Hepatocyte (in vitro differentiated cells): ENCODE data around the gene TTBK1.

Experiments
- CTCF ChIP-seq: fragments of 200-600 bp; sonication (generic); IDR thresholded peaks from 2 replicates; pipeline ENCODE4 v1.5.1; 2016; ENCODE audit warnings: antibody characterized with exemption, mild to moderate bottlenecking; ENCODE audit not compliant: poor library complexity
- EZH2phosphoT487 ChIP-seq: fragments of 200-600 bp; sonication (generic); IDR thresholded peaks from one replicate; pipeline ENCODE4 v1.6.1; 2018; ENCODE audit warnings: antibody characterized with exemption, mild to moderate bottlenecking, low read depth, moderate library complexity; ENCODE audit not compliant: unreplicated experiment, severe bottlenecking

GRCh38 chr6:43242908-43243663 lies at the start of gene TTBK1:
- TF ChIP-seq CTCF (no peak), EZH2phosphoT487 (no peak)
